Lower leg skin (tissue), 3 donors: ENCODE data around the gene MICAL2.

Experiments
- CTCF ChIP-seq, 3 donors: fragments of 450-650 bp; IDR thresholded peaks; one replicate each; pipeline ENCODE4 v1.5.1; 2016; ENCODE audit warnings: antibody characterized with exemption in 3 of 3, mild to moderate bottlenecking in 3 of 3, moderate library complexity in 2 of 3
- POLR2A ChIP-seq, 2 donors: fragments of 450-650 bp; IDR thresholded peaks; one replicate each; pipeline ENCODE4 v1.6.1; 2016 to 2017; ENCODE audit warnings: antibody characterized with exemption in 2 of 2, mild to moderate bottlenecking in 1 of 2, moderate library complexity in 1 of 2

DNA sequence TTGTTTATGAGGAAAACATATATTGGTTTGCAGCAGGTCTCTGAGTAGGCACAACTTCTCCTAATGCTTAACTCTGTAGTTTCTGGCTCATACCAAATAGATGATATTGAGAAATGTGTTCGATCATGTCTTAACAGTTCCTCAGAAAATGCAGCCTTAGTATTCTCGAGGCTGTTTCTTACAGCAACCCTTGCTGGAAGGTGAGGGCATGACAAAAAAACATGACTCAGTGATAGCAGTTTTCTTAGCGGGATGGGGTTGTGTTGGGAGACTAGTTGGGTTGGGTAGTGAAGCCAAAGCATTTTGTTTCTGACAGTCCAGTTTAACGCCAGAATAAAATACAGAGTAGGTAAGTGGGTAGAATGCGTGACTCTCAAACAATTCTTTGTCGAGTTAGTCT, 172.3 kb downstream of the MICAL2 start:
- TF ChIP-seq CTCF (IDR thresholded peaks at IDR 0.05) (no peak), POLR2A (IDR thresholded peaks at IDR 0.05) (no peak)
